ENCODE results near the gene FN1.

FN1 gene

GRCh38 chr2:215382011-215382410 lies 53.9 kb downstream of the FN1 start:
- no peak for TF ChIP-seq PAX5 (IDR thresholded peaks at IDR 0.05; ENCODE audit: insufficient read depth, low read length, severe bottlenecking)
- no peak for TF ChIP-seq POU2F2 (IDR thresholded peaks at IDR 0.05; ENCODE audit: low read depth, low read length)
- no peak for TF ChIP-seq TAF1 (IDR thresholded peaks at IDR 0.05; ENCODE audit: low read depth, low read length)
- no peak for TF ChIP-seq POLR2AphosphoS5 (IDR thresholded peaks at IDR 0.05; ENCODE audit: low read depth, low read length)
- TF ChIP-seq SPI1 (IDR thresholded peaks at IDR 0.05; ENCODE audit: low read depth, low read length) = no peak
- TF ChIP-seq POLR2A (IDR thresholded peaks at IDR 0.05; ENCODE audit: low read depth, low read length) = no peak
- DNase-seq (ENCODE audit: insufficient read length, low spot score) (no peak), FAIRE-seq (no peak)

DNA sequence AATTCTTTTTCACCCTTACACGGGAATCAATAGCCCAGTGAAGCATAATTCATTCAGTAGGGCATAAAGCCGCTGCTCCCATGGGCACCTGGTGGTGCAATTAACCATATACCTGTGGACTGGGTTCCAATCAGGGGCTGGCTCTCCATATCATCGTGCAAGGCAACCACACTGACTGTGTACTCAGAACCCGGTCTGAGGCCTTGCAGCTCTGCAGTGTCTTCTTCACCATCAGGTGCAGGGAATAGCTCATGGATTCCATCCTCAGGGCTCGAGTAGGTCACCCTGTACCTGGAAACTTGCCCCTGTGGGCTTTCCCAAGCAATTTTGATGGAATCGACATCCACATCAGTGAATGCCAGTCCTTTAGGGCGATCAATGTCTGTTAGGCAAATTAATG lies 55.2 kb downstream of the FN1 start:
- no peak for FAIRE-seq
- DNase-seq (ENCODE audit: insufficient read length, low spot score) = no peak
- TF ChIP-seq POLR2AphosphoS5 (IDR thresholded peaks at IDR 0.05; ENCODE audit: low read depth, low read length) (no peak), PAX5 (IDR thresholded peaks at IDR 0.05; ENCODE audit: insufficient read depth, low read length, severe bottlenecking) (no peak), POLR2A (IDR thresholded peaks at IDR 0.05; ENCODE audit: low read depth, low read length) (no peak), TAF1 (IDR thresholded peaks at IDR 0.05; ENCODE audit: low read depth, low read length) (no peak), POU2F2 (IDR thresholded peaks at IDR 0.05; ENCODE audit: low read depth, low read length) (no peak), SPI1 (IDR thresholded peaks at IDR 0.05; ENCODE audit: low read depth, low read length) (no peak)

GRCh38 chr2:215379948-215380347 lies 55.9 kb downstream of the FN1 start:
- no peak for FAIRE-seq
- no peak for DNase-seq (ENCODE audit: insufficient read length, low spot score)
- TF ChIP-seq POLR2A (IDR thresholded peaks at IDR 0.05; ENCODE audit: low read depth, low read length) = no peak
- no peak for TF ChIP-seq POU2F2 (IDR thresholded peaks at IDR 0.05; ENCODE audit: low read depth, low read length)

DNA sequence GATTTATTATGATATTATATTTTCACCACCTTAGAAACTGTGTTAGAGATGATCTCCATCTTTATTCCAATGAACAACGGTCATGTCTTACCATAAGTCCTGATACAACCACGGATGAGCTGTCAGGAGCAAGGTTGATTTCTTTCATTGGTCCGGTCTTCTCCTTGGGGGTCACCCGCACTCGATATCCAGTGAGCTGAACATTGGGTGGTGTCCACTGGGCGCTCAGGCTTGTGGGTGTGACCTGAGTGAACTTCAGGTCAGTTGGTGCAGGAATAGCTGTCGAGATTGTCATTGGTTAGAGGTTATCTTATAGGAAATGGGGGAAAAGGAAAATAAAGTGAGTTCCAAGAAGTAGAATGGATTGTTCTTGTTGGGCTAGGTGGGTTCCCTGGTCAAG lies 56.8 kb downstream of the FN1 start:
- no peak for TF ChIP-seq TAF1 (IDR thresholded peaks at IDR 0.05; ENCODE audit: low read depth, low read length)
- TF ChIP-seq POLR2AphosphoS5 (IDR thresholded peaks at IDR 0.05; ENCODE audit: low read depth, low read length) = no peak
- no peak for DNase-seq (ENCODE audit: insufficient read length, low spot score)
- FAIRE-seq = no peak

DNA sequence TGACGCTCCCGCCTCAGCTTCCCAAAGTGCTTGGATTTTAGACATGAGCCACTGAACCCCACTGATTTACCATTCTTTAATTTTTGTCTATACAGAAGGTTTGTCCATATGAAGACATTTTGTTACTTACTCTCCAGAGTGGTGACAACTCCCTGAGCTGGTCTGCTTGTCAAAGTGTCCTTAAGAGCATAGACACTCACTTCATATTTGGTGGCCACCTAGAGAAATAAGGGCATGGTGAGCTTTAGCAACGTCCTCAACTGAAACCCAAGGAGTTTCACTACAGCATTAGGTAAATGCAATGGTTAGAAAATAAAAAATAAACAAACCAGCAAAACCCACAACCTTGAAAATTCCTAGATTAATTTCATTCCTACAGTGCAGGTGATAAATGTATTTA lies 57.8 kb downstream of the FN1 start:
- FAIRE-seq = no peak

DNA sequence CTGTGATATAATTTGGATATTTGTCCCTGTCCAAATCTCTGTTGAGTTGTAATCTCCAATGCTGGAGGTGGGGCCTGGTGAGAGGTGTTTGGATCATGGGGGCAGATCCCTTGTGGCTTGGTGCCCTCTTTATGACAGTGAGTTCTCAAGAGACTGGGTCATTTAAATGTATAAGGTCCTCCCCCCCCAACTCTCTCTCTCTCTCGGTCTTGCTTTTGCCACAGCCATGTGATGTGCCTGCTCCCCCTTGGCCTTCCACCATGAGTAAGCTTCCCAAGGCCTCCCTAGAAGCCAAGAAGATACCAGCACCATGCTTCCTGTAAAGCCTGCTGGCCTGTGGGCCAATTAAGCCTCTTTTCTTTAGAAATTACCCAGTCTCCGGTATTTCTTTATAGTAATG lies 58.6 kb downstream of the FN1 start:
- TF ChIP-seq PAX5 (IDR thresholded peaks at IDR 0.05; ENCODE audit: insufficient read depth, low read length, severe bottlenecking) (no peak), POLR2A (IDR thresholded peaks at IDR 0.05; ENCODE audit: low read depth, low read length) (no peak), POU2F2 (IDR thresholded peaks at IDR 0.05; ENCODE audit: low read depth, low read length) (no peak), POLR2AphosphoS5 (IDR thresholded peaks at IDR 0.05; ENCODE audit: low read depth, low read length) (no peak), SPI1 (IDR thresholded peaks at IDR 0.05; ENCODE audit: low read depth, low read length) (no peak), TAF1 (IDR thresholded peaks at IDR 0.05; ENCODE audit: low read depth, low read length) (no peak)
- FAIRE-seq (no peak), DNase-seq (ENCODE audit: insufficient read length, low spot score) (no peak)

More for the DNA sequence above, 57.8 kb downstream of the FN1 start:
- TF ChIP-seq SPI1 (IDR thresholded peaks at IDR 0.05; ENCODE audit: low read depth, low read length) = no peak
- no peak for DNase-seq (ENCODE audit: insufficient read length, low spot score)

DNA sequence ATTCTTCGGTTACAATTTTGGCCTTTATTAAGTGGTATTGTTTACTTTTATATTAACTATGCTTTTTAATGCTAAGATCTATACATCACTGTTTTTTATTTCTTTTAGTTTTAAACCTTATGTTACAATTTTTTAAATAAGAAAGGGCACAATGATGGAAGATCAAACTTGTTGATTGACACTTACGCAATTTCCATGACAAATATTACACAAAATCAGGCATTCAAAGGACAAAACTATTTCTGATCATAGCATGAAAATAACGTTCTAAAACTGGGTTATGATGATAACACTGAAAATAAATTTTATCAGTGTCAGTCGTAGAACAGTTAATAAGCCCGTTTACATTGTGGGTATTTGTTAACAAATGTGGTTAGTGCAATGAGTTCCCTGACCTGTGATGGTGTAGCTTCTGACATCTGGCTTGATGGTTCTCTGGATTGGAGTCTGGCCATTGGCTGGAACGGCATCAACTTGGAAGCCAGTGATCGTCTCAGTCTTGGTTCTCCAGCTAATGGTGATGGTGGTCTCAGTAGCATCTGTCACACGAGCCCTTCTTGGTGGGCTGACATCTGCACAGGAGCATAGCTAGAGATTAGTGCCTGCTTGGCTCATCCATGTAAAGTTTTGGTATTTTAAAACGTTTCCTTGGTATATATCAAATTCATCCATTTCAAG lies 59.6 kb downstream of the FN1 start:
- no peak for DNase-seq (ENCODE audit: insufficient read length, low spot score)
- TF ChIP-seq POLR2AphosphoS5 (IDR thresholded peaks at IDR 0.05; ENCODE audit: low read depth, low read length) = no peak
- TF ChIP-seq PAX5 (IDR thresholded peaks at IDR 0.05; ENCODE audit: insufficient read depth, low read length, severe bottlenecking) = no peak
- TF ChIP-seq SPI1 (IDR thresholded peaks at IDR 0.05; ENCODE audit: low read depth, low read length) = no peak
- TF ChIP-seq TAF1 (IDR thresholded peaks at IDR 0.05; ENCODE audit: low read depth, low read length) = no peak
- no peak for TF ChIP-seq POU2F2 (IDR thresholded peaks at IDR 0.05; ENCODE audit: low read depth, low read length)
- no peak for FAIRE-seq

DNA sequence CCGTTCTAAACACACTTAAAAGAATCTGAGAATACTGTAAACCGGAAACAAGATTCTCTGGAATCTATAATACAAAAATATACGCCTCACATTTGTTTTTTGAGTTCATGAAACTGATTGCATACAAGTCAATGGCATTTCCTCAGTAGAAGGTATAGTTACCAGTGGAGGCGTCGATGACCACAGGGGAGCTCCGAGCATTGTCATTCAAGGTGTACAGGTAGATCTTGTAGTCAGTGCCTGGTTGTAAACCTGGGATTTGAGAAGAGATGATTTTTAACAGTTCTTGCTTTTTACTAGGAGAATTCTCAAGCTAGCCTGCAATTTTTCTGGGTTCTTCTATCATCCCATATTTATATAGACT lies 60.4 kb downstream of the FN1 start:
- FAIRE-seq (no peak), DNase-seq (ENCODE audit: insufficient read length, low spot score) (no peak)
- TF ChIP-seq TAF1 (IDR thresholded peaks at IDR 0.05; ENCODE audit: low read depth, low read length) (no peak), PAX5 (IDR thresholded peaks at IDR 0.05; ENCODE audit: insufficient read depth, low read length, severe bottlenecking) (no peak), POU2F2 (IDR thresholded peaks at IDR 0.05; ENCODE audit: low read depth, low read length) (no peak), POLR2A (IDR thresholded peaks at IDR 0.05; ENCODE audit: low read depth, low read length) (no peak), POLR2AphosphoS5 (IDR thresholded peaks at IDR 0.05; ENCODE audit: low read depth, low read length) (no peak), SPI1 (IDR thresholded peaks at IDR 0.05; ENCODE audit: low read depth, low read length) (no peak)

DNA sequence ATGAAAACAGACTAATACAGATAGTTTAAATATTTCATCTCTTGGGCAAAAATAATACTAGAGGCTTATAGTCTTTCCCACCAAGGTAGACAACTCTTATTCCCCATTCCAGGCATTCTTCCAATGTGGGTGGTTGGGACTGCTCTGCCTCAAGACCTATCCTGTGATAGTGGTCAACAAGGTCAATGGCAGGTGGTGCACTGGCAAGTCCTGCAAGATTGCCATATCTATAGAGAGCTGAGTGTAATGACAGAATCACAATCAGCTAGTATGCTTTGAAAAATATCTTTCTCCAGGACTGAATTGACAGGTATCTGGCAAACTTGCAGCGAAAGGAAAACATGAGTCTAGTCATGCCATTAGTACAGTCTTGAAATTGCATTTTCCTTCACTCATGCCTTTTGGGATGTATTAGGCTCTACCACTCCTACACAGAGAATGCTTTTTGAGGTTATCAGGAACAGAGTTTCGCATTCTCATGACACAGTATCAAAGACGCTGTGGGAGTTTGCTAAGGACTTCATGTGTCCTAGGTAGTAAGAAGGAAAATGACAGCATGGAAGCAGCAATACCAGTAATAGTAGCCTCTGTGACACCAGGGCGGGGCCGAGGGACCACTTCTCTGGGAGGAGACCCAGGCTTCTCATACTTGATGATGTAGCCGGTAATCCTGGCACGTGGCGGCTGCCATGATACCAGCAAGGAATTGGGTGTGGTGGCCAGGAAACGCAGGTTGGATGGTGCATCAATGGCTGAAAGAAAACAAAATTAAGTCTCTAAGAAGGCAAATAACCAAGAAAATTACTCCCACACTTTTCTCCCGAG lies 61.0 kb downstream of the FN1 start:
- FAIRE-seq = no peak
- no peak for DNase-seq (ENCODE audit: insufficient read length, low spot score)
- TF ChIP-seq POLR2A (IDR thresholded peaks at IDR 0.05; ENCODE audit: low read depth, low read length) (no peak), POU2F2 (IDR thresholded peaks at IDR 0.05; ENCODE audit: low read depth, low read length) (no peak), SPI1 (IDR thresholded peaks at IDR 0.05; ENCODE audit: low read depth, low read length) (no peak), PAX5 (IDR thresholded peaks at IDR 0.05; ENCODE audit: insufficient read depth, low read length, severe bottlenecking) (no peak), POLR2AphosphoS5 (IDR thresholded peaks at IDR 0.05; ENCODE audit: low read depth, low read length) (no peak), TAF1 (IDR thresholded peaks at IDR 0.05; ENCODE audit: low read depth, low read length) (no peak)

GRCh38 chr2:215374002-215374401 lies 61.9 kb downstream of the FN1 start:
- DNase-seq (ENCODE audit: insufficient read length, low spot score) (no peak), FAIRE-seq (no peak)
- TF ChIP-seq TAF1 (IDR thresholded peaks at IDR 0.05; ENCODE audit: low read depth, low read length) (no peak), POLR2A (IDR thresholded peaks at IDR 0.05; ENCODE audit: low read depth, low read length) (no peak), POU2F2 (IDR thresholded peaks at IDR 0.05; ENCODE audit: low read depth, low read length) (no peak), PAX5 (IDR thresholded peaks at IDR 0.05; ENCODE audit: insufficient read depth, low read length, severe bottlenecking) (no peak), POLR2AphosphoS5 (IDR thresholded peaks at IDR 0.05; ENCODE audit: low read depth, low read length) (no peak), SPI1 (IDR thresholded peaks at IDR 0.05; ENCODE audit: low read depth, low read length) (no peak)

Measured in GM12891 (cell line).